Measurements from ENCODE around the gene KRTAP19-1.

KRTAP19-1 gene

GRCh38 chr21:30479259-30479658, 908 bp downstream of the KRTAP19-1 start:
- H3K4me1 ChIP-seq (ENCODE audit: control insufficient read depth in 1 of 2, insufficient read depth in 2 of 2, low read length in 2 of 2), result no peaks in the 10 kb centered on the region
- peaks cover 2 to 14% of the 10 kb centered on the region in 2 donors for H3K9me3 ChIP-seq (ENCODE audit: control insufficient read depth in 1 of 2, low read length in 2 of 2)
- H3K27me3 ChIP-seq (ENCODE audit: control insufficient read depth in 1 of 2, insufficient read depth in 2 of 2, low read length in 2 of 2), result no peaks in the 10 kb centered on the region
- H3K27ac ChIP-seq (ENCODE audit: low read depth, low read length), result no peak overlapping the region
- H3K4me3 ChIP-seq (ENCODE audit: low read depth in 1 of 2, low read length in 2 of 2), result no peak overlapping the region
- H3K36me3 ChIP-seq (ENCODE audit: control insufficient read depth in 1 of 2, insufficient read depth in 2 of 2, low read length in 2 of 2), result no peaks in the 10 kb centered on the region
- H3K9ac ChIP-seq (ENCODE audit: low read depth in 1 of 2, low read length in 2 of 2), result no peak overlapping the region

- Histone ChIP-seq H3K4me3 (ENCODE audit: low read depth in 1 of 2, low read length in 2 of 2) (no peak overlapping the region), H3K4me1 (ENCODE audit: control insufficient read depth in 1 of 2, insufficient read depth in 2 of 2, low read length in 2 of 2) (no peaks in the 10 kb centered on the region), H3K9me3 (ENCODE audit: control insufficient read depth in 1 of 2, low read length in 2 of 2) (peaks cover 2 to 14% of the 10 kb centered on the region in 2 donors), H3K9ac (ENCODE audit: low read depth in 1 of 2, low read length in 2 of 2) (no peak overlapping the region), H3K27ac (ENCODE audit: low read depth, low read length) (no peak overlapping the region), H3K36me3 (ENCODE audit: control insufficient read depth in 1 of 2, insufficient read depth in 2 of 2, low read length in 2 of 2) (no peaks in the 10 kb centered on the region), H3K27me3 (ENCODE audit: control insufficient read depth in 1 of 2, insufficient read depth in 2 of 2, low read length in 2 of 2) (no peaks in the 10 kb centered on the region)
These were observed 2.2 kb downstream of the KRTAP19-1 start for GRCh38 chr21:30478004-30478403.

GRCh38 chr21:30468900-30469714, 11.1 kb downstream of the KRTAP19-1 start:
- Histone ChIP-seq H3K9me3 (ENCODE audit: control insufficient read depth in 1 of 2, low read length in 2 of 2) (peaks cover 0 to 5% of the 10 kb centered on the region in 2 donors), H3K27ac (ENCODE audit: low read depth, low read length) (no peak overlapping the region), H3K4me1 (ENCODE audit: control insufficient read depth in 1 of 2, insufficient read depth in 2 of 2, low read length in 2 of 2) (no peaks in the 10 kb centered on the region), H3K36me3 (ENCODE audit: control insufficient read depth in 1 of 2, insufficient read depth in 2 of 2, low read length in 2 of 2) (no peaks in the 10 kb centered on the region), H3K27me3 (ENCODE audit: control insufficient read depth in 1 of 2, insufficient read depth in 2 of 2, low read length in 2 of 2) (no peaks in the 10 kb centered on the region), H3K9ac (ENCODE audit: low read depth in 1 of 2, low read length in 2 of 2) (no peak overlapping the region), H3K4me3 (ENCODE audit: low read depth in 1 of 2, low read length in 2 of 2) (no peak overlapping the region)

- Histone ChIP-seq H3K27ac (ENCODE audit: low read depth, low read length) (no peak overlapping the region), H3K27me3 (ENCODE audit: control insufficient read depth in 1 of 2, insufficient read depth in 2 of 2, low read length in 2 of 2) (no peaks in the 10 kb centered on the region), H3K4me1 (ENCODE audit: control insufficient read depth in 1 of 2, insufficient read depth in 2 of 2, low read length in 2 of 2) (no peaks in the 10 kb centered on the region), H3K9me3 (ENCODE audit: control insufficient read depth in 1 of 2, low read length in 2 of 2) (no peaks in the 10 kb centered on the region), H3K4me3 (ENCODE audit: low read depth in 1 of 2, low read length in 2 of 2) (no peak overlapping the region), H3K36me3 (ENCODE audit: control insufficient read depth in 1 of 2, insufficient read depth in 2 of 2, low read length in 2 of 2) (no peaks in the 10 kb centered on the region), H3K9ac (ENCODE audit: low read depth in 1 of 2, low read length in 2 of 2) (no peak overlapping the region)
These were observed 16.5 kb downstream of the KRTAP19-1 start for GRCh38 chr21:30463713-30464112.

GRCh38 chr21:30448514-30448913, 31.7 kb downstream of the KRTAP19-1 start:
- Histone ChIP-seq H3K27me3 (ENCODE audit: control insufficient read depth in 1 of 2, insufficient read depth in 2 of 2, low read length in 2 of 2) (no peaks in the 10 kb centered on the region), H3K27ac (ENCODE audit: low read depth, low read length) (no peak overlapping the region), H3K4me1 (ENCODE audit: control insufficient read depth in 1 of 2, insufficient read depth in 2 of 2, low read length in 2 of 2) (no peaks in the 10 kb centered on the region), H3K36me3 (ENCODE audit: control insufficient read depth in 1 of 2, insufficient read depth in 2 of 2, low read length in 2 of 2) (no peaks in the 10 kb centered on the region), H3K4me3 (ENCODE audit: low read depth in 1 of 2, low read length in 2 of 2) (no peak overlapping the region), H3K9me3 (ENCODE audit: control insufficient read depth in 1 of 2, low read length in 2 of 2) (peaks cover 0 to 9% of the 10 kb centered on the region in 2 donors), H3K9ac (ENCODE audit: low read depth in 1 of 2, low read length in 2 of 2) (no peak overlapping the region)

- Histone ChIP-seq H3K36me3 (ENCODE audit: control insufficient read depth in 1 of 2, insufficient read depth in 2 of 2, low read length in 2 of 2) (no peaks in the 10 kb centered on the region), H3K4me3 (ENCODE audit: low read depth in 1 of 2, low read length in 2 of 2) (no peak overlapping the region), H3K9me3 (ENCODE audit: control insufficient read depth in 1 of 2, low read length in 2 of 2) (peaks cover 0 to 9% of the 10 kb centered on the region in 2 donors), H3K27ac (ENCODE audit: low read depth, low read length) (no peak overlapping the region), H3K27me3 (ENCODE audit: control insufficient read depth in 1 of 2, insufficient read depth in 2 of 2, low read length in 2 of 2) (no peaks in the 10 kb centered on the region), H3K4me1 (ENCODE audit: control insufficient read depth in 1 of 2, insufficient read depth in 2 of 2, low read length in 2 of 2) (no peaks in the 10 kb centered on the region), H3K9ac (ENCODE audit: low read depth in 1 of 2, low read length in 2 of 2) (no peak overlapping the region)
These were observed 33.1 kb downstream of the KRTAP19-1 start for GRCh38 chr21:30447056-30447455.

GRCh38 chr21:30444204-30444603, 36.0 kb downstream of the KRTAP19-1 start:
- Histone ChIP-seq H3K4me3 (ENCODE audit: low read depth in 1 of 2, low read length in 2 of 2) (no peak overlapping the region), H3K36me3 (ENCODE audit: control insufficient read depth in 1 of 2, insufficient read depth in 2 of 2, low read length in 2 of 2) (no peaks in the 10 kb centered on the region), H3K9me3 (ENCODE audit: control insufficient read depth in 1 of 2, low read length in 2 of 2) (peaks cover 0 to 14% of the 10 kb centered on the region in 2 donors), H3K27ac (ENCODE audit: low read depth, low read length) (no peak overlapping the region), H3K9ac (ENCODE audit: low read depth in 1 of 2, low read length in 2 of 2) (no peak overlapping the region), H3K27me3 (ENCODE audit: control insufficient read depth in 1 of 2, insufficient read depth in 2 of 2, low read length in 2 of 2) (no peaks in the 10 kb centered on the region), H3K4me1 (ENCODE audit: control insufficient read depth in 1 of 2, insufficient read depth in 2 of 2, low read length in 2 of 2) (no peaks in the 10 kb centered on the region)

GRCh38 chr21:30443226-30443625, 36.9 kb downstream of the KRTAP19-1 start:
- Histone ChIP-seq H3K27ac (ENCODE audit: low read depth, low read length) (no peak overlapping the region), H3K36me3 (ENCODE audit: control insufficient read depth in 1 of 2, insufficient read depth in 2 of 2, low read length in 2 of 2) (no peaks in the 10 kb centered on the region), H3K4me1 (ENCODE audit: control insufficient read depth in 1 of 2, insufficient read depth in 2 of 2, low read length in 2 of 2) (no peaks in the 10 kb centered on the region), H3K27me3 (ENCODE audit: control insufficient read depth in 1 of 2, insufficient read depth in 2 of 2, low read length in 2 of 2) (no peaks in the 10 kb centered on the region), H3K4me3 (ENCODE audit: low read depth in 1 of 2, low read length in 2 of 2) (no peak overlapping the region), H3K9ac (ENCODE audit: low read depth in 1 of 2, low read length in 2 of 2) (no peak overlapping the region), H3K9me3 (ENCODE audit: control insufficient read depth in 1 of 2, low read length in 2 of 2) (peaks cover 0 to 14% of the 10 kb centered on the region in 2 donors)

GRCh38 chr21:30439975-30440374, 40.2 kb downstream of the KRTAP19-1 start, which contains the start of gene KRTAP15-1:
TSS of gene KRTAP15-1 (plus strand) at chr21:30440275. CDS start at chr21:30440328, 53 bp downstream.
- no peak within 1 kb of the TSS for H3K9ac ChIP-seq (ENCODE audit: low read depth in 1 of 2, low read length in 2 of 2)
- no peaks in the 10 kb centered on the region for H3K4me1 ChIP-seq (ENCODE audit: control insufficient read depth in 1 of 2, insufficient read depth in 2 of 2, low read length in 2 of 2)
- H3K36me3 ChIP-seq (ENCODE audit: control insufficient read depth in 1 of 2, insufficient read depth in 2 of 2, low read length in 2 of 2), result no peaks in the 10 kb centered on the region
- H3K4me3 ChIP-seq (ENCODE audit: low read depth in 1 of 2, low read length in 2 of 2), result no peak within 1 kb of the TSS
- H3K27me3 ChIP-seq (ENCODE audit: control insufficient read depth in 1 of 2, insufficient read depth in 2 of 2, low read length in 2 of 2), result no peaks in the 10 kb centered on the region
- no peak within 1 kb of the TSS for H3K27ac ChIP-seq (ENCODE audit: low read depth, low read length)
- H3K9me3 ChIP-seq (ENCODE audit: control insufficient read depth in 1 of 2, low read length in 2 of 2), result peaks cover 0 to 14% of the 10 kb centered on the region in 2 donors

- Histone ChIP-seq H3K9ac (ENCODE audit: low read depth in 1 of 2, low read length in 2 of 2) (no peak overlapping the region), H3K4me3 (ENCODE audit: low read depth in 1 of 2, low read length in 2 of 2) (no peak overlapping the region), H3K27ac (ENCODE audit: low read depth, low read length) (no peak overlapping the region), H3K4me1 (ENCODE audit: control insufficient read depth in 1 of 2, insufficient read depth in 2 of 2, low read length in 2 of 2) (no peaks in the 10 kb centered on the region), H3K9me3 (ENCODE audit: control insufficient read depth in 1 of 2, low read length in 2 of 2) (peaks cover 0 to 11% of the 10 kb centered on the region in 2 donors), H3K27me3 (ENCODE audit: control insufficient read depth in 1 of 2, insufficient read depth in 2 of 2, low read length in 2 of 2) (no peaks in the 10 kb centered on the region), H3K36me3 (ENCODE audit: control insufficient read depth in 1 of 2, insufficient read depth in 2 of 2, low read length in 2 of 2) (no peaks in the 10 kb centered on the region)
These were observed 43.1 kb downstream of the KRTAP19-1 start for GRCh38 chr21:30437010-30437565.

Data from duodenal mucosa (tissue), 2 donors.